Heart left ventricle (tissue), 16 donors: Measurements from ENCODE around the gene PRKAG2. TPM values are rescaled to one million over a fixed set of nuclear protein-coding genes. Genes with fewer than 3 reads are reported as not detected.
A peak's percentile ranks its signal among the peaks of the same experiment; 100 is the strongest.

Experiments used
- ATAC-seq, 4 donors: fragments of 200-7000 bp; cut with Tn5 transposase; one replicate each; pipeline ENCODE4 v1.9.1; 2020 to 2022; ENCODE audit warnings: moderate library complexity in 4 of 4, mild to moderate bottlenecking in 3 of 4, moderate number of reproducible peaks in 1 of 4
- DNase-seq, 5 donors: peaks; one replicate each; pipeline ENCODE4 v3.0.0-alpha.2; 2020
- H3K27ac ChIP-seq, 12 donors: fragments of 200-600 bp; sonication (generic) in 4 of 12; one replicate each; pipeline versions ENCODE4 v1.5.0 to v1.8.0; 2016 to 2022; ENCODE audit warnings: mild to moderate bottlenecking in 2 of 12
- H3K27me3 ChIP-seq, 9 donors: fragments of 200-600 bp; sonication (generic) in 2 of 9; one replicate each; pipeline versions ENCODE4 v1.5.1 to v1.8.0; 2016 to 2022; ENCODE audit warnings: mild to moderate bottlenecking in 3 of 9
- H3K36me3 ChIP-seq, 9 donors: fragments of 200-600 bp; sonication (generic) in 2 of 9; one replicate each; pipeline versions ENCODE4 v1.5.0 to v1.8.0; 2018 to 2022; ENCODE audit warnings: mild to moderate bottlenecking in 2 of 9
- H3K4me1 ChIP-seq, 12 donors: fragments of 200-600 bp; sonication (generic) in 4 of 12; one replicate each; pipeline versions ENCODE4 v1.5.0 to v1.8.0; 2016 to 2022; ENCODE audit warnings: mild to moderate bottlenecking in 3 of 12
- H3K4me3 ChIP-seq, 12 donors: fragments of 200-600 bp; sonication (generic) in 4 of 12; one replicate each; pipeline versions ENCODE4 v1.5.0 to v1.8.0; 2017 to 2022; ENCODE audit warnings: mild to moderate bottlenecking in 9 of 12, moderate library complexity in 4 of 12
- H3K9me3 ChIP-seq, 12 donors: fragments of 200-600 bp; sonication (generic) in 4 of 12; one replicate each; pipeline versions ENCODE4 v1.5.0 to v1.8.0; 2016 to 2022; ENCODE audit warnings: mild to moderate bottlenecking in 1 of 12
- CTCF ChIP-seq, 12 donors: fragments of 200-600 bp; sonication (generic) in 4 of 12; IDR thresholded peaks; one replicate each; pipeline versions ENCODE4 v1.5.0 to v1.8.0; 2018 to 2022; ENCODE audit warnings: antibody characterized with exemption in 12 of 12, mild to moderate bottlenecking in 5 of 12
- POLR2A ChIP-seq, 2 donors: fragments of 450-650 bp; IDR thresholded peaks; one replicate each; pipeline ENCODE4 v1.6.1; 2017; ENCODE audit warnings: antibody characterized with exemption in 2 of 2, mild to moderate bottlenecking in 2 of 2, moderate library complexity in 2 of 2
- WGBS, 4 donors: extraction: QIAGEN DNeasy Blood & Tissue Kit in 2 of 4; methylation state at CpG; one replicate each; pipeline versions ENCODE4 v1.1.5 to v1.1.7; 2013 to 2018; 5-methylcytosine and 5-hydroxymethylcytosine counted together
- intact Hi-C, 10 donors: fragments of 100-400 bp; cut with DNase I; formaldehyde crosslinking; loops; one replicate each; pipeline versions ENCODE4 v1.11.1 to v1.14.2; 2022
- polyA plus RNA-seq, 2 donors: library from polyadenylated mRNA; stranded (reverse); fragments of 200-250 nt; gene quantifications; one replicate each; pipeline ENCODE4 v1.2.3, GENCODE V29; 2013
- total RNA-seq, 9 donors: library from RNA; depleted of rRNA in 2 of 9; stranded (reverse); fragments of >200 nt in 2 of 9; fragmentation: NEBNext Ultra II Directional in 3 of 9; extraction: Animal tissue kit (Norgen Biotek cat#: 25700) in 3 of 9; gene quantifications; one replicate each; pipeline versions ENCODE4 v1.1.0 to v1.2.4, GENCODE V29; 2016 to 2023
- donor health status: ischemic (EF 13 %, LVEDD 7.1; RV severe dilation, severe dysfunction).
- donor health status: healthy with polysubstance abuse.
- donor health status: DM: no; HTN: yes; CAD: no.
- donor health status: DM: no; HTN: no; CAD: no.
- donor health status: ischemic (EF 25% LVEDD 6.9; RV normal size, moderate dysfunction).
- donor health status: ischemic (EF 25% LVEDD 5.7; RV mildly dilated, moderate dysfunction).
- donor health status: healthy.
- donor health status: DM: yes; HTN: yes; CAD: no.
- donor health status: ischemic (EF 35%, LVEDD 5.7; RV mildly dilated, moderate dysfunction).
- donor health status: nonischemic (EF 11% LVEDD 7.7; RV severe dilation, severe dysfunction).
- donor health status: DM: yes; HTN: yes; CAD: no.
- donor health status: PGD.
- donor health status: ischemic (EF 29% LVEDD 5.4; RV normal size, mild dysfunction).
- donor health status: nonischemic (EF 23%, LVEDD 6.1; RV moderate dilation, normal function).

PRKAG2 gene
- total and polyA plus RNA-seq, 11 donors = 50.2 to 179 (median 108) TPM

GRCh38 chr7:151824373-151824933 lies 52.5 kb downstream of the PRKAG2 start:
- TF ChIP-seq CTCF (IDR thresholded peaks at IDR 0.05) = no peak
- TF ChIP-seq POLR2A (IDR thresholded peaks at IDR 0.05) = no peak
- DNase-seq (peak in 1 of 5 donors; percentile 20), ATAC-seq (peak in 3 of 4 donors; percentile 16 to 30 (median 17))
- Histone ChIP-seq H3K4me1 (peaks cover 0 to 40% (median 15%) of the 10 kb centered on the region in 12 donors), H3K9me3 (no peaks in the 10 kb centered on the region), H3K27me3 (no peaks in the 10 kb centered on the region), H3K4me3 (peak overlapping the region in 6 of 12 donors; percentile 7 to 39 (median 12)), H3K36me3 (no peaks in the 10 kb centered on the region), H3K27ac (peak overlapping the region in 1 of 12 donors; percentile 12)
- 58 to 70% (median 67%) methylated on average over 14 of the region's 14 CpGs for WGBS, 4 donors
- intact Hi-C loops = no loop called here

GRCh38 chr7:151823566-151824372 lies 53.1 kb downstream of the PRKAG2 start:
- no peak for TF ChIP-seq CTCF (IDR thresholded peaks at IDR 0.05)
- no peak for TF ChIP-seq POLR2A (IDR thresholded peaks at IDR 0.05)
- intact Hi-C loops = no loop called here
- Histone ChIP-seq H3K9me3 (no peaks in the 10 kb centered on the region), H3K27me3 (no peaks in the 10 kb centered on the region), H3K4me3 (peak overlapping the region in 6 of 12 donors; percentile 7 to 39 (median 12)), H3K4me1 (peaks cover 0 to 40% (median 15%) of the 10 kb centered on the region in 12 donors), H3K27ac (peak overlapping the region in 3 of 12 donors; percentile 12 to 37 (median 13)), H3K36me3 (no peaks in the 10 kb centered on the region)
- DNase-seq (no peak), ATAC-seq (peak in 1 of 4 donors; percentile 6)
- 61 to 75% (median 65%) methylated on average over 8 of the region's 8 CpGs for WGBS, 4 donors

- DNase-seq (peak in 1 of 5 donors; percentile 26), ATAC-seq (peak in 2 of 4 donors; percentile 25 to 44)
- Histone ChIP-seq H3K27ac (no peak overlapping the region), H3K27me3 (no peaks in the 10 kb centered on the region), H3K4me1 (peaks cover 0 to 40% (median 15%) of the 10 kb centered on the region in 12 donors), H3K9me3 (no peaks in the 10 kb centered on the region), H3K4me3 (no peak overlapping the region), H3K36me3 (no peaks in the 10 kb centered on the region)
- WGBS, 4 donors = 66 to 72% (median 67%) methylated on average over 14 to 17 of the region's 17 CpGs
- intact Hi-C loops = no loop called here
- TF ChIP-seq CTCF (IDR thresholded peaks at IDR 0.05) (no peak), POLR2A (IDR thresholded peaks at IDR 0.05) (no peak)
Measured at GRCh38 chr7:151822541-151823181, 54.3 kb downstream of the PRKAG2 start.
